ENCODE data around the gene TPM1. TPM values are rescaled to one million over a fixed set of nuclear protein-coding genes. Genes with fewer than 3 reads are reported as not detected.

The TPM1 gene
- polyA plus RNA-seq, 1 of the 3 experiments (the other 2 are of a cell fraction) = 1,371 TPM

GRCh38 chr15:63044645-63045464, 2.3 kb downstream of the TPM1 start (continued):
- no peak for TF ChIP-seq ZBTB33 (IDR thresholded peaks at IDR 0.05; ENCODE audit: borderline replicate concordance, low read depth)
- no peak for TF ChIP-seq YY1 (IDR thresholded peaks at IDR 0.05; ENCODE audit: low read depth)
- TF ChIP-seq NRF1 (IDR thresholded peaks at IDR 0.05; ENCODE audit: low read depth, low read length) = no peak
- TF ChIP-seq IRF3 (IDR thresholded peaks at IDR 0.05; ENCODE audit: low read depth, low read length) = no peak
- peak; percentile 18; the same call in 1 of the 2 replicates for TF ChIP-seq FOSL2 (IDR thresholded peaks at IDR 0.05; ENCODE audit: borderline replicate concordance, low read depth)
- no peak for TF ChIP-seq ELF1 (IDR thresholded peaks at IDR 0.05)
- TF ChIP-seq CHD2 (IDR thresholded peaks at IDR 0.05; ENCODE audit: low read length, partially characterized antibody) = no peak
- TF ChIP-seq POLR2AphosphoS5 (IDR thresholded peaks at IDR 0.05; ENCODE audit: low read depth, low read length) = no peak

- Histone ChIP-seq H2AFZ (ENCODE audit: low read depth) (no peak overlapping the region), H3K9ac (peak overlapping the region; percentile 99), H3K4me3 (ENCODE audit: low read depth in 2 of 2, low read length in 1 of 2) (peak overlapping the region; percentile 64 to 83), H3K9me3 (no peaks in the 10 kb centered on the region), H3K79me2 (ENCODE audit: insufficient read depth) (peaks cover 92% of the 10 kb centered on the region), H3K4me2 (peak overlapping the region; percentile 95), H3K36me3 (replicated peaks in 1 of 2; ENCODE audit: control insufficient read depth in 1 of 2, insufficient read depth in 2 of 2, low read length in 1 of 2) (peaks cover 51 to 62% of the 10 kb centered on the region in 2 experiments), H3K27me3 (ENCODE audit: insufficient read depth) (no peaks in the 10 kb centered on the region), H3K9me2 (no peaks in the 10 kb centered on the region), H3K4me1 (ENCODE audit: control insufficient read depth in 1 of 2, insufficient read depth in 2 of 2, low read depth in 1 of 2, low read length in 1 of 2) (peaks cover 16 to 45% of the 10 kb centered on the region in 2 experiments; a peak in 3 of 4 replicates), H4K20me1 (ENCODE audit: insufficient read depth) (peaks cover 74% of the 10 kb centered on the region), H3K27ac (ENCODE audit: low read depth in 2 of 2, low read length in 1 of 2) (peak overlapping the region; percentile 91 to 93; a peak in 3 of 4 replicates), H3F3A (replicated peaks; ENCODE audit: insufficient read depth) (peaks cover 61% of the 10 kb centered on the region)
- DNase-seq = no peak
- TF ChIP-seq FOSL2 (IDR thresholded peaks at IDR 0.05; ENCODE audit: borderline replicate concordance, low read depth) = no peak
- TF ChIP-seq JUND (IDR thresholded peaks at IDR 0.05) = peak; percentile 2; the same call in 1 of the 2 replicates
- TF ChIP-seq ELF1 (IDR thresholded peaks at IDR 0.05) = no peak
- no peak for TF ChIP-seq GATA2 (CRISPR knock-in tag; IDR thresholded peaks at IDR 0.05)
- no peak; the same call in 1 of the 2 replicates for TF ChIP-seq TEAD4 (IDR thresholded peaks at IDR 0.05; ENCODE audit: borderline replicate concordance, insufficient read depth)
- no peak for TF ChIP-seq RCOR1 (IDR thresholded peaks at IDR 0.05; ENCODE audit: low read length)
- no peak for TF ChIP-seq SIN3A (IDR thresholded peaks at IDR 0.05; ENCODE audit: borderline replicate concordance, low read depth, low read length)
- no peak for TF ChIP-seq NRF1 (IDR thresholded peaks at IDR 0.05; ENCODE audit: low read depth, low read length)
- no peak for TF ChIP-seq CHD2 (IDR thresholded peaks at IDR 0.05; ENCODE audit: low read length, partially characterized antibody)
- peak; percentile 34; the same call in 1 of the 2 replicates for TF ChIP-seq TCF12 (IDR thresholded peaks at IDR 0.05)
- no peak for TF ChIP-seq USF1 (IDR thresholded peaks at IDR 0.05; ENCODE audit: borderline replicate concordance, low read depth)
- ChIA-PET CTCF (interaction anchor here (0.9 to 13.6 kb wide), 5 partner anchors 24 to 264 kb away, joined by 3 to 315 read pairs (median 5); no protein-coding TSS in a partner anchor), POLR2A (no interaction called here)
- 11% methylated on average over 3 of the region's 3 CpGs for WGBS (ENCODE audit: low lambda C conversion rate)
Measured at GRCh38 chr15:63045465-63045840, 2.9 kb downstream of the TPM1 start.
